BLaER1 treated with 17β-estradiol and CSF1 and Interleukin-3, amounts not matched to agents 10 nM and 100 nM (cell line): Measurements from ENCODE around the gene RACK1.

ENCODE experiments used
- H3K27ac ChIP-seq, 11 experiments: shearing (Covaris generic); formaldehyde crosslinking; 2 replicates each; pipeline ENCODE4 v1.8.1; 2022
- H3K27me3 ChIP-seq, 11 experiments: shearing (Covaris generic); formaldehyde crosslinking; 2 replicates each; pipeline ENCODE4 v1.8.1; 2022
- H3K36me3 ChIP-seq, 11 experiments: shearing (Covaris generic); formaldehyde crosslinking; 2 replicates each; pipeline ENCODE4 v1.8.1; 2022
- H3K4me1 ChIP-seq, 10 experiments: shearing (Covaris generic); formaldehyde crosslinking; 2 replicates each; pipeline ENCODE4 v1.8.1; 2022
- H3K4me2 ChIP-seq, 11 experiments: shearing (Covaris generic); formaldehyde crosslinking; 2 replicates each; pipeline ENCODE4 v1.8.1; 2022
- H3K4me3 ChIP-seq, 10 experiments: shearing (Covaris generic); formaldehyde crosslinking; 2 replicates each; pipeline ENCODE4 v1.8.1; 2022
- H3K9ac ChIP-seq, 11 experiments: shearing (Covaris generic); formaldehyde crosslinking; 2 replicates each; pipeline ENCODE4 v1.8.1; 2022
- H3K9me3 ChIP-seq, 11 experiments: shearing (Covaris generic); formaldehyde crosslinking; replicated peaks in 1 of 11; 2 replicates each; pipeline ENCODE4 v1.8.1; 2022
- H4K20me1 ChIP-seq, 11 experiments: shearing (Covaris generic); formaldehyde crosslinking; 2 replicates each; pipeline ENCODE4 v1.8.1; 2022
- Cebpa-rat ChIP-seq, 11 experiments: shearing (Covaris generic); IDR thresholded peaks; 2 replicates each; pipeline ENCODE4 v1.8.1; 2022

The RACK1 gene

DNA sequence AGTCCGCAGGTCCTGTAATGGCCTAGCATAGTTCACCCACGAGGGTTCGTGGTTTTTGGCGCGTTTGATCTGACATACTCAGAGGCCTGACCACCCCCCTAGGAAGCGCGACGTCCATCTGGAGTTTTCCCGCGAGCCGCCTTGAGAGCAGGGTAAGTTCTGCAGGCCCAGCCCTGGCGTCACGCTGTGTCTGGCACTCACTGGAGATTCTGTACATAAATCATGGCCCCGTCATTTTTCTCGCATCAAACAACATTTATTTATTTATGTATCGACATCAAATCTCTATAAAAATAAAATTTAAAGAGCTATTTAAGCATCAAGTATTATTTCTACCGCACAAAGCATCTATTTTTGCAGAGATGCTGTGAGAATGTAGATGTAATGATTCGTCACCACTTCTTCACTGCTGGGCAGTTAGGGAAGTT lies 21.1 kb downstream of the RACK1 start:
- peaks cover 32 to 53% (median 44%) of the 10 kb centered on the region in 10 experiments for H3K4me1 ChIP-seq

GRCh38 chr5:181221792-181222629 lies 21.7 kb downstream of the RACK1 start:
- no peak for TF ChIP-seq Cebpa-rat (IDR thresholded peaks at IDR 0.05)
- Histone ChIP-seq H3K4me1 (peaks cover 37 to 59% (median 49%) of the 10 kb centered on the region in 10 experiments), H3K9ac (peak overlapping the region; percentile 91 to 99 (median 95)), H3K4me3 (peak overlapping the region; percentile 67 to 87 (median 80)), H3K27ac (peak overlapping the region; percentile 92 to 99 (median 97)), H3K36me3 (peaks cover 0 to 8% (median 3%) of the 10 kb centered on the region in 11 experiments; a peak in 17 of 22 replicates), H4K20me1 (peaks cover 0 to 9% (median 0%) of the 10 kb centered on the region in 11 experiments; a peak in 4 of 22 replicates), H3K27me3 (peaks cover 0 to 14% (median 10%) of the 10 kb centered on the region in 11 experiments; a peak in 15 of 22 replicates), H3K4me2 (peak overlapping the region; percentile 81 to 98 (median 93)), H3K9me3 (no peaks in the 10 kb centered on the region)

More for the DNA sequence above, 21.1 kb downstream of the RACK1 start:
- H3K9me3 ChIP-seq = no peaks in the 10 kb centered on the region
- H3K27me3 ChIP-seq = peaks cover 0 to 7% (median 4%) of the 10 kb centered on the region in 11 experiments; a peak in 13 of 22 replicates
- H4K20me1 ChIP-seq = peaks cover 0 to 3% (median 0%) of the 10 kb centered on the region in 11 experiments; a peak in 4 of 22 replicates
- peak overlapping the region; percentile 67 to 87 (median 80) for H3K4me3 ChIP-seq
- peak overlapping the region; percentile 92 to 99 (median 97) for H3K27ac ChIP-seq
- H3K9ac ChIP-seq = peak overlapping the region; percentile 91 to 99 (median 95)
- TF ChIP-seq Cebpa-rat (IDR thresholded peaks at IDR 0.05) = no peak
- peak overlapping the region; percentile 81 to 98 (median 93) for H3K4me2 ChIP-seq
- peaks cover 4 to 14% (median 10%) of the 10 kb centered on the region in 11 experiments; a peak in 20 of 22 replicates for H3K36me3 ChIP-seq

- peak overlapping the region; percentile 81 to 98 (median 93); a peak in 17 of 22 replicates for H3K4me2 ChIP-seq
- H4K20me1 ChIP-seq = peaks cover 0 to 9% (median 0%) of the 10 kb centered on the region in 11 experiments; a peak in 4 of 22 replicates
- H3K4me1 ChIP-seq = peaks cover 38 to 59% (median 51%) of the 10 kb centered on the region in 10 experiments
- H3K27ac ChIP-seq = peak overlapping the region in 3 of 11 experiments; percentile 94 to 99 (median 98); a peak in 7 of 22 replicates
- no peaks in the 10 kb centered on the region for H3K9me3 ChIP-seq
- peak overlapping the region in 4 of 10 experiments; percentile 69 to 80 (median 76); a peak in 5 of 20 replicates for H3K4me3 ChIP-seq
- peak overlapping the region in 1 of 11 experiments; percentile 95; a peak in 1 of 22 replicates for H3K9ac ChIP-seq
- H3K36me3 ChIP-seq = peaks cover 0 to under 1% (median 0%) of the 10 kb centered on the region in 11 experiments; a peak in 1 of 22 replicates
- TF ChIP-seq Cebpa-rat (IDR thresholded peaks at IDR 0.05) = no peak
- peaks cover under 1 to 20% (median 17%) of the 10 kb centered on the region in 11 experiments; a peak in 20 of 22 replicates for H3K27me3 ChIP-seq
Observed at GRCh38 chr5:181221105-181221791, 22.5 kb downstream of the RACK1 start.

- H3K36me3 ChIP-seq = no peaks in the 10 kb centered on the region
- H3K9me3 ChIP-seq = no peaks in the 10 kb centered on the region
- H3K9ac ChIP-seq = no peak overlapping the region
- peaks cover 6 to 26% (median 22%) of the 10 kb centered on the region in 11 experiments; a peak in 20 of 22 replicates for H3K27me3 ChIP-seq
- TF ChIP-seq Cebpa-rat (IDR thresholded peaks at IDR 0.05) = no peak
- no peak overlapping the region for H3K4me3 ChIP-seq
- H4K20me1 ChIP-seq = peaks cover 0 to 9% (median 0%) of the 10 kb centered on the region in 11 experiments; a peak in 4 of 22 replicates
- H3K4me1 ChIP-seq = peaks cover 32 to 53% (median 45%) of the 10 kb centered on the region in 10 experiments
- H3K27ac ChIP-seq = no peak overlapping the region
- no peak overlapping the region for H3K4me2 ChIP-seq
Observed at GRCh38 chr5:181220178-181220515, 23.6 kb downstream of the RACK1 start.

- Histone ChIP-seq H3K36me3 (no peaks in the 10 kb centered on the region), H3K4me2 (no peak overlapping the region), H4K20me1 (peaks cover 0 to 9% (median 0%) of the 10 kb centered on the region in 11 experiments; a peak in 4 of 22 replicates), H3K4me3 (no peak overlapping the region), H3K4me1 (peaks cover 25 to 47% (median 38%) of the 10 kb centered on the region in 10 experiments), H3K9me3 (no peaks in the 10 kb centered on the region), H3K27me3 (peaks cover 6 to 26% (median 22%) of the 10 kb centered on the region in 11 experiments; a peak in 20 of 22 replicates), H3K9ac (no peak overlapping the region), H3K27ac (no peak overlapping the region)
- TF ChIP-seq Cebpa-rat (IDR thresholded peaks at IDR 0.05) = peak in 3 of 11 experiments; percentile 25 to 48 (median 27); a peak in 2 of 22 replicates
Observed at GRCh38 chr5:181219262-181220177, 24.2 kb downstream of the RACK1 start.

- Histone ChIP-seq H3K27me3 (peaks cover 6 to 27% (median 22%) of the 10 kb centered on the region in 11 experiments; a peak in 20 of 22 replicates), H3K27ac (peak overlapping the region in 1 of 11 experiments; percentile 9; a peak in 1 of 22 replicates), H3K9me3 (no peaks in the 10 kb centered on the region), H3K9ac (peak overlapping the region in 3 of 11 experiments; percentile 8 to 52 (median 16); a peak in 3 of 22 replicates), H3K4me2 (peak overlapping the region; percentile 80 to 98 (median 93); a peak in 21 of 22 replicates), H3K36me3 (no peaks in the 10 kb centered on the region), H3K4me3 (peak overlapping the region; percentile 51 to 67 (median 61); a peak in 16 of 20 replicates), H4K20me1 (peaks cover 0 to 9% (median 0%) of the 10 kb centered on the region in 11 experiments; a peak in 4 of 22 replicates), H3K4me1 (peaks cover 18 to 41% (median 32%) of the 10 kb centered on the region in 10 experiments)
- no peak for TF ChIP-seq Cebpa-rat (IDR thresholded peaks at IDR 0.05)
Observed at GRCh38 chr5:181218795-181219124, 24.9 kb downstream of the RACK1 start.

DNA sequence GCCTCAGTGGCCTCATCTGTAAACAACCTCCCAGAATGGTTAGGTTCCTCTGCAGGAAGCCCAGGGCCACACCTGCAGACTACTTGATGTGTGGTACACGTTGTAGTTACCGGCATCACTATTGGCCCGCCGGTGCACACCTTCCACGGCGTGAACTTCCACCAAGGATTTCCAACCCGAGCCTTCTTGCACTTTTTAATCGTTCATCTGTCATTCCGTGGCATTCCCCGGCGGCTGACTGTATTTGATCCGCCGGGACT lies 26.0 kb downstream of the RACK1 start:
- TF ChIP-seq Cebpa-rat (IDR thresholded peaks at IDR 0.05) = no peak
- H3K4me2 ChIP-seq = peak overlapping the region; percentile 80 to 98 (median 93)
- peaks cover 0 to 9% (median 0%) of the 10 kb centered on the region in 11 experiments; a peak in 4 of 22 replicates for H4K20me1 ChIP-seq
- H3K27me3 ChIP-seq = peaks cover 6 to 37% (median 22%) of the 10 kb centered on the region in 11 experiments; a peak in 20 of 22 replicates
- peak overlapping the region in 1 of 11 experiments; percentile 2; a peak in 1 of 22 replicates for H3K27ac ChIP-seq
- H3K9me3 ChIP-seq = no peaks in the 10 kb centered on the region
- H3K9ac ChIP-seq = peak overlapping the region; percentile 47 to 76 (median 58); a peak in 19 of 22 replicates
- H3K4me3 ChIP-seq = peak overlapping the region; percentile 51 to 67 (median 61)
- H3K36me3 ChIP-seq = no peaks in the 10 kb centered on the region
- peaks cover 18 to 41% (median 32%) of the 10 kb centered on the region in 10 experiments for H3K4me1 ChIP-seq
